ENCODE data around the gene SLC12A7.

DNA sequence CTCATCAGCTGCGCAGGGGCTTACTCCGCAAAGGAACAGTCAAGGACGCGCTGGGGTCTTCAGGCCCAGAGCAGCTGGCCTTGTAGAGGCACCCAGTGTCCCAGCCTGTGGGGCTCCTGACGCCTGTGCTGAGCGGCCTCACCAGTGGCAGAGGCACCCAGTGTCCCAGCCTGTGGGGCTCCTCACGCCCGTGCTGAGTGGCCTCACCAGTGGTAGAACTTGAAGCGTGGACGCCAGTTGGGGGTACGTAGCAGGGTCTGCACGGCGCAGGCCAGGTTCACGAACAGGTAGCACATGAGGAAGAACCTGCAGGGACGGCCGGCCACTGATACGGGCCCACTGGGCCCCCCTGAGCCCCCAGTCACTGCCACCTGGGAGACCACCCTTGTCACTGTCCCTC is 35.9 kb downstream of the SLC12A7 start:
- TF ChIP-seq, protein P1, sequence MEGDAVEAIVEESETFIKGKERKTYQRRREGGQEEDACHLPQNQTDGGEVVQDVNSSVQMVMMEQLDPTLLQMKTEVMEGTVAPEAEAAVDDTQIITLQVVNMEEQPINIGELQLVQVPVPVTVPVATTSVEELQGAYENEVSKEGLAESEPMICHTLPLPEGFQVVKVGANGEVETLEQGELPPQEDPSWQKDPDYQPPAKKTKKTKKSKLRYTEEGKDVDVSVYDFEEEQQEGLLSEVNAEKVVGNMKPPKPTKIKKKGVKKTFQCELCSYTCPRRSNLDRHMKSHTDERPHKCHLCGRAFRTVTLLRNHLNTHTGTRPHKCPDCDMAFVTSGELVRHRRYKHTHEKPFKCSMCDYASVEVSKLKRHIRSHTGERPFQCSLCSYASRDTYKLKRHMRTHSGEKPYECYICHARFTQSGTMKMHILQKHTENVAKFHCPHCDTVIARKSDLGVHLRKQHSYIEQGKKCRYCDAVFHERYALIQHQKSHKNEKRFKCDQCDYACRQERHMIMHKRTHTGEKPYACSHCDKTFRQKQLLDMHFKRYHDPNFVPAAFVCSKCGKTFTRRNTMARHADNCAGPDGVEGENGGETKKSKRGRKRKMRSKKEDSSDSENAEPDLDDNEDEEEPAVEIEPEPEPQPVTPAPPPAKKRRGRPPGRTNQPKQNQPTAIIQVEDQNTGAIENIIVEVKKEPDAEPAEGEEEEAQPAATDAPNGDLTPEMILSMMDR (IDR thresholded peaks at IDR 0.05), result no peak
- TF ChIP-seq POLR2AphosphoS5 (IDR thresholded peaks at IDR 0.05), result no peak

Measured in suprapubic skin (tissue), 3 donors.